ENCODE measurements around the gene TMEM8B. TPM values are rescaled to one million over a fixed set of nuclear protein-coding genes. Genes with fewer than 3 reads are reported as not detected.

The TMEM8B gene
- total RNA-seq, 1 experiment from 2014 or later, result 9.3 TPM

DNA sequence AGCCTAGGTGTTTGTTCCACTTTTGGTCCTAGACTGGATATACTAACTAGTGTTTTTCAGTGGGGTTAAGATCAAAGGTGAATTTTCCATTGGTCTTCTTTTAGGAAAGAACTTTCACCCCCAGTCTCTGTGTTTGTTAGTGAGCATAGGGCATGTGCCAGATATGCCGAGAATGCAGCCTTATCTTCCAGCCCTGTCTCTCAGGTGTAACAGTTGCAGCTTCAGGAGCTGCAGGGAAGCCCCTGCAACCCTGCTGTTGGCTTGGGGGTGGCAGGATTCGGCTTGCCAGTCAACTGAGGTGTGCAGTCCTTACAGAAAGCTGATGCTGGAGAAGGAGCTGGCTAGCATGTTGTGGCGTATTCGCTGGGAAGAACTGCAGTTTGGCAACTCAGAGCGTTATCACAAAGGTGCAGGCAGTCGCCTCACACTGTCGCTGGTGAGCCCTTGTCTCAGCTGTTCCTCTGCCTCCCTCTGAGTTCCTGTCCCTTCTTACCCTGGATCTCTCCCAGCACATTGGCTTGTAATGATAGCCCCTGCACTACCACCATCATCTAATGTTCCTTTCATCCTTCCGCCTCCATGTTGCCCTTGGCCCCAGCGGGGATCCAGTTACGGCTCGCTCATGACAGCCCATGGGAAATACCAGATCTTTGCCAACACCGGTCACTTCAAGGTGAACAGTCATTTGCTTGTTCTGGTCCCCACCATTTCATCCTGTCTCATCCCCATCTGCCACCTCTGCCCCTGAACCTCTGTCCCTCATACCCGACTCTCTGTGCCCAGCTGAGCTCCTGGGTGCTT, 27.5 kb upstream of the TMEM8B start:
- Histone ChIP-seq H2BK5ac (ENCODE audit: insufficient read length, low read length) (no peak overlapping the region), H3K79me2 (ENCODE audit: insufficient read depth, low read length) (no peaks in the 10 kb centered on the region), H3K23ac (ENCODE audit: insufficient read length, low read depth, low read length) (no peak overlapping the region), H3K27me3 (ENCODE audit: insufficient read depth, low read length) (no peaks in the 10 kb centered on the region), H3K4me2 (ENCODE audit: insufficient read depth, insufficient read length, low read length) (no peak overlapping the region), H3K79me1 (ENCODE audit: insufficient read depth, low read depth, low read length, poor library complexity, severe bottlenecking) (no peaks in the 10 kb centered on the region), H3K18ac (ENCODE audit: insufficient read length, low read depth, low read length) (no peak overlapping the region), H4K91ac (ENCODE audit: insufficient read length, low read depth, low read length) (no peak overlapping the region), H3T11ph (ENCODE audit: low read length) (no peak overlapping the region), H4K20me1 (ENCODE audit: control insufficient read depth, insufficient read depth, insufficient read length) (no peaks in the 10 kb centered on the region), H3K4me1 (ENCODE audit: insufficient read depth, low read length) (no peaks in the 10 kb centered on the region), H2BK15ac (ENCODE audit: low read depth, low read length) (no peak overlapping the region), H2BK12ac (ENCODE audit: insufficient read length, low read depth, low read length) (no peak overlapping the region), H3K14ac (ENCODE audit: insufficient read depth, low read length) (no peak overlapping the region; the same call in 1 of the 2 replicates), H2BK20ac (ENCODE audit: low read depth, low read length, poor library complexity, severe bottlenecking) (no peak overlapping the region), H4K5ac (ENCODE audit: insufficient read length, low read depth, low read length) (no peak overlapping the region), H4K8ac (replicated peaks; ENCODE audit: insufficient read length, low read depth, low read length) (no peak overlapping the region), H3K27ac (ENCODE audit: insufficient read length, low read depth, low read length) (no peak overlapping the region), H3K9me3 (ENCODE audit: control insufficient read depth, low read depth, low read length) (no peaks in the 10 kb centered on the region), H2AFZ (ENCODE audit: low read length) (no peak overlapping the region), H3K9ac (ENCODE audit: extremely low read depth, insufficient read length, low read length) (no peak overlapping the region), H2AK5ac (ENCODE audit: insufficient read length, low read length) (no peak overlapping the region), H3K23me2 (ENCODE audit: insufficient read length, low read depth, low read length, poor library complexity, severe bottlenecking) (no peaks in the 10 kb centered on the region), H3K4ac (ENCODE audit: low read depth, low read length) (no peak overlapping the region), H3K56ac (ENCODE audit: insufficient read length, low read depth, low read length) (no peak overlapping the region), H2BK120ac (ENCODE audit: low read depth, low read length, poor library complexity, severe bottlenecking) (no peak overlapping the region)
- DNase-seq, result no peak
- Mint-ChIP-seq H3K4me1 (peaks cover 0 to 1% of the 10 kb centered on the region in 2 experiments; a peak in 2 of 4 replicates), H3K27ac (peak overlapping the region in 1 of 3 experiments; percentile 32; a peak in 1 of 7 replicates), H3K9me3 (no peaks in the 10 kb centered on the region), H3K4me3 (no peak overlapping the region), H3K36me3 (ENCODE audit: insufficient read depth in 1 of 3, low read depth in 3 of 3) (peaks cover 7 to 28% (median 15%) of the 10 kb centered on the region in 3 experiments; a peak in 6 of 7 replicates), H3K27me3 (ENCODE audit: low read depth) (no peaks in the 10 kb centered on the region)
- TF ChIP-seq, protein P1, sequence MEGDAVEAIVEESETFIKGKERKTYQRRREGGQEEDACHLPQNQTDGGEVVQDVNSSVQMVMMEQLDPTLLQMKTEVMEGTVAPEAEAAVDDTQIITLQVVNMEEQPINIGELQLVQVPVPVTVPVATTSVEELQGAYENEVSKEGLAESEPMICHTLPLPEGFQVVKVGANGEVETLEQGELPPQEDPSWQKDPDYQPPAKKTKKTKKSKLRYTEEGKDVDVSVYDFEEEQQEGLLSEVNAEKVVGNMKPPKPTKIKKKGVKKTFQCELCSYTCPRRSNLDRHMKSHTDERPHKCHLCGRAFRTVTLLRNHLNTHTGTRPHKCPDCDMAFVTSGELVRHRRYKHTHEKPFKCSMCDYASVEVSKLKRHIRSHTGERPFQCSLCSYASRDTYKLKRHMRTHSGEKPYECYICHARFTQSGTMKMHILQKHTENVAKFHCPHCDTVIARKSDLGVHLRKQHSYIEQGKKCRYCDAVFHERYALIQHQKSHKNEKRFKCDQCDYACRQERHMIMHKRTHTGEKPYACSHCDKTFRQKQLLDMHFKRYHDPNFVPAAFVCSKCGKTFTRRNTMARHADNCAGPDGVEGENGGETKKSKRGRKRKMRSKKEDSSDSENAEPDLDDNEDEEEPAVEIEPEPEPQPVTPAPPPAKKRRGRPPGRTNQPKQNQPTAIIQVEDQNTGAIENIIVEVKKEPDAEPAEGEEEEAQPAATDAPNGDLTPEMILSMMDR (conservative IDR thresholded peaks at IDR 0.05), result no peak
- WGBS (ENCODE audit: extremely low coverage, insufficient read length, low lambda C conversion rate), result no CpG with 5 or more reads among the region's 13 CpGs
